OCI-LY3 (cell line): ENCODE measurements around the gene MXRA8.

ENCODE experiments used
- EZH2phosphoT487 ChIP-seq: fragments of 200-600 bp; shearing (Covaris generic); IDR thresholded peaks from 2 replicates; pipeline ENCODE4 v1.6.1; 2018; ENCODE audit warnings: antibody characterized with exemption, mixed run types, low read depth
- TF ChIP-seq, protein P1 (sequence below): fragments of 200-600, 300-600 bp; sonication (generic); IDR thresholded peaks from 2 replicates; pipeline ENCODE4 v1.5.1; 2014; ENCODE audit warnings: antibody characterized with exemption, low read length, low read depth

GRCh38 chr1:1374929-1375662, 16.7 kb upstream of the MXRA8 start, which contains the start of gene AURKAIP1:
- TF ChIP-seq, protein P1, sequence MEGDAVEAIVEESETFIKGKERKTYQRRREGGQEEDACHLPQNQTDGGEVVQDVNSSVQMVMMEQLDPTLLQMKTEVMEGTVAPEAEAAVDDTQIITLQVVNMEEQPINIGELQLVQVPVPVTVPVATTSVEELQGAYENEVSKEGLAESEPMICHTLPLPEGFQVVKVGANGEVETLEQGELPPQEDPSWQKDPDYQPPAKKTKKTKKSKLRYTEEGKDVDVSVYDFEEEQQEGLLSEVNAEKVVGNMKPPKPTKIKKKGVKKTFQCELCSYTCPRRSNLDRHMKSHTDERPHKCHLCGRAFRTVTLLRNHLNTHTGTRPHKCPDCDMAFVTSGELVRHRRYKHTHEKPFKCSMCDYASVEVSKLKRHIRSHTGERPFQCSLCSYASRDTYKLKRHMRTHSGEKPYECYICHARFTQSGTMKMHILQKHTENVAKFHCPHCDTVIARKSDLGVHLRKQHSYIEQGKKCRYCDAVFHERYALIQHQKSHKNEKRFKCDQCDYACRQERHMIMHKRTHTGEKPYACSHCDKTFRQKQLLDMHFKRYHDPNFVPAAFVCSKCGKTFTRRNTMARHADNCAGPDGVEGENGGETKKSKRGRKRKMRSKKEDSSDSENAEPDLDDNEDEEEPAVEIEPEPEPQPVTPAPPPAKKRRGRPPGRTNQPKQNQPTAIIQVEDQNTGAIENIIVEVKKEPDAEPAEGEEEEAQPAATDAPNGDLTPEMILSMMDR = peak; percentile 12; the same call in 1 of the 2 replicates
- no peak for TF ChIP-seq EZH2phosphoT487
